HFF-Myc (cell line): ENCODE measurements around the gene NAT9.

Source experiments
- DNase-seq: peaks from one replicate; pipeline ENCODE4 v3.0.0-alpha.2; 2011; ENCODE audit warnings: low read depth; ENCODE audit errors: extremely low read depth
- H3K4me3 ChIP-seq: replicated peaks from 2 replicates; pipeline ENCODE4 v1.5.1; 2011; ENCODE audit warnings: low read depth, mild to moderate bottlenecking, control low read depth, low read length
- CTCF ChIP-seq: IDR thresholded peaks from 2 replicates; pipeline ENCODE4 v1.5.1; 2012; ENCODE audit warnings: mild to moderate bottlenecking, low read depth, low read length, control low read depth; ENCODE audit errors: missing control alignments

NAT9 gene

GRCh38 chr17:74728033-74728701, 48.0 kb downstream of the NAT9 start:
- DNase-seq = no peak

GRCh38 chr17:74725111-74725510, 51.0 kb downstream of the NAT9 start:
- TF ChIP-seq CTCF = no peak
- no peak overlapping the region for H3K4me3 ChIP-seq
- DNase-seq = no peak

More at GRCh38 chr17:74728033-74728701, 48.0 kb downstream of the NAT9 start:
- H3K4me3 ChIP-seq = no peak overlapping the region
- TF ChIP-seq CTCF = no peak

GRCh38 chr17:74723891-74724290, 52.3 kb downstream of the NAT9 start:
- no peak overlapping the region for H3K4me3 ChIP-seq
- no peak for TF ChIP-seq CTCF

GRCh38 chr17:74722782-74723181, 53.4 kb downstream of the NAT9 start:
- TF ChIP-seq CTCF = no peak
- no peak overlapping the region for H3K4me3 ChIP-seq
- no peak for DNase-seq

More at GRCh38 chr17:74723891-74724290, 52.3 kb downstream of the NAT9 start:
- DNase-seq = no peak
